Nephron (organoid): ENCODE results near the gene INTS7.

Source experiments
- H3K27ac Mint-ChIP-seq, 3 experiments: 2 replicates each; pipeline ENCODE4 v1.8.0; 2020; ENCODE audit warnings: mixed read lengths in 3 of 3, mild to moderate bottlenecking in 2 of 3, moderate library complexity in 1 of 3
- H3K27me3 Mint-ChIP-seq: 2 replicates; pipeline ENCODE4 v1.8.0; 2021; ENCODE audit warnings: low read depth, mild to moderate bottlenecking, moderate library complexity, mixed read lengths
- H3K36me3 Mint-ChIP-seq: 2 replicates; pipeline ENCODE4 v1.8.0; 2020; ENCODE audit warnings: low read depth, mixed read lengths
- H3K4me1 Mint-ChIP-seq: 2 replicates; pipeline ENCODE4 v1.8.0; 2020; ENCODE audit warnings: mixed read lengths
- H3K4me3 Mint-ChIP-seq, 3 experiments: 2 replicates each; pipeline ENCODE4 v1.8.0; 2020; ENCODE audit warnings: mild to moderate bottlenecking in 3 of 3, mixed read lengths in 3 of 3, moderate library complexity in 2 of 3
- H3K9me3 Mint-ChIP-seq: 2 replicates; pipeline ENCODE4 v1.8.0; 2020; ENCODE audit warnings: mixed read lengths
- CTCF ChIP-seq, 3 experiments: fragments of 200-600 bp; sonication (generic); IDR thresholded peaks; one replicate each; pipeline ENCODE4 v1.5.0; 2021; ENCODE audit warnings: antibody characterized with exemption in 3 of 3; ENCODE audit not compliant: unreplicated experiment in 3 of 3

INTS7 gene

GRCh38 chr1:212012034-212012740 is 23.2 kb downstream of the INTS7 start:
- TF ChIP-seq CTCF (IDR thresholded peaks at IDR 0.05; ENCODE audit: unreplicated experiment in 3 of 3), result peak; percentile 84 to 90 (median 88)
- no peaks in the 10 kb centered on the region for H3K4me1 Mint-ChIP-seq
- H3K4me3 Mint-ChIP-seq, result no peak overlapping the region
- H3K27me3 Mint-ChIP-seq, result no peaks in the 10 kb centered on the region
- no peaks in the 10 kb centered on the region for H3K9me3 Mint-ChIP-seq
- H3K27ac Mint-ChIP-seq, result no peak overlapping the region
- peaks cover 44% of the 10 kb centered on the region for H3K36me3 Mint-ChIP-seq

DNA sequence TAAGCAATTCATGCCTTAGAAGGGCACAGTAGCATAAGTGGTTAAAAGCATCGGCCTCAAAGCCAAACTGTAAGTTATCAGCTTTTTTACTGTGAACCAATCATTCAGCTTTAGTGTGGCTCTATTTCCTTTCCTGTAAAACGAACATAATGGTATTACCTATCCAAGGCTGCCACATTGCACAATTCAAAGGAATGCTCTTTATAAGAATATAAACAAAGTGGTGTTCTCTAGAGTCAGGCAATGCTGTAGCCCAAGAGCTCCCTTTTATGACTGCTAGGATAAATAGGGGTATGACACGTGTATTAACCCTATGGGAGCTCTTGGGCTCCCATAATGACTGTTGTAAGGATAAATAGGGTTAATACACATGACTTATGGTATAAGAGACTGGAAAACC is 25.4 kb downstream of the INTS7 start:
- no peak for TF ChIP-seq CTCF (IDR thresholded peaks at IDR 0.05; ENCODE audit: unreplicated experiment in 3 of 3)
- H3K27ac Mint-ChIP-seq, result no peak overlapping the region
- H3K9me3 Mint-ChIP-seq, result no peaks in the 10 kb centered on the region
- H3K36me3 Mint-ChIP-seq, result peaks cover 34% of the 10 kb centered on the region
- H3K4me3 Mint-ChIP-seq, result no peak overlapping the region
- H3K4me1 Mint-ChIP-seq, result no peaks in the 10 kb centered on the region
- H3K27me3 Mint-ChIP-seq, result no peaks in the 10 kb centered on the region

DNA sequence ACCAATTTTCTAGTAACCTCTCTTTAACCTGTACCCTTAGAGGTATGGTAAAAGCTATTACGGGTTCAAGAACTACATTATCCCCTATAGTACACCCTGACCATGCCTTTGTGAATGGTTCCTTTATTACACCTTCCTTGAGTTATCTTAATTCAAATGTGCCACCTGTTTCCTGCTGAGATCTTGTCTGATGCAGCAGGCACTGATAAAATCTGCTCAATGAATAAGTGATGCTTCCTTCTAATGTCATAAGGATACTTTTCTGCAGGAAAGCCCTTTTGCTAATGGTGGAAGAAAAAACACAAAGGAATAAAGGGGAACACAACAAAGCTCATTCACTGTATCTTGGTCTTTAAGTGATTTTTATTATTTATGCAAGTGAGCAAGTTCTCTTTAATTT is 25.8 kb downstream of the INTS7 start:
- H3K4me1 Mint-ChIP-seq, result no peaks in the 10 kb centered on the region
- no peak overlapping the region for H3K27ac Mint-ChIP-seq
- H3K4me3 Mint-ChIP-seq, result no peak overlapping the region
- H3K36me3 Mint-ChIP-seq, result peaks cover 33% of the 10 kb centered on the region
- TF ChIP-seq CTCF (IDR thresholded peaks at IDR 0.05; ENCODE audit: unreplicated experiment in 3 of 3), result no peak
- no peaks in the 10 kb centered on the region for H3K9me3 Mint-ChIP-seq
- H3K27me3 Mint-ChIP-seq, result no peaks in the 10 kb centered on the region

- H3K4me3 Mint-ChIP-seq, result no peak overlapping the region
- no peak for TF ChIP-seq CTCF (IDR thresholded peaks at IDR 0.05; ENCODE audit: unreplicated experiment in 3 of 3)
- peaks cover 33% of the 10 kb centered on the region for H3K36me3 Mint-ChIP-seq
- H3K27ac Mint-ChIP-seq, result no peak overlapping the region
- no peaks in the 10 kb centered on the region for H3K9me3 Mint-ChIP-seq
- H3K27me3 Mint-ChIP-seq, result no peaks in the 10 kb centered on the region
- no peaks in the 10 kb centered on the region for H3K4me1 Mint-ChIP-seq
Measured at GRCh38 chr1:212007886-212008285, 27.5 kb downstream of the INTS7 start.

DNA sequence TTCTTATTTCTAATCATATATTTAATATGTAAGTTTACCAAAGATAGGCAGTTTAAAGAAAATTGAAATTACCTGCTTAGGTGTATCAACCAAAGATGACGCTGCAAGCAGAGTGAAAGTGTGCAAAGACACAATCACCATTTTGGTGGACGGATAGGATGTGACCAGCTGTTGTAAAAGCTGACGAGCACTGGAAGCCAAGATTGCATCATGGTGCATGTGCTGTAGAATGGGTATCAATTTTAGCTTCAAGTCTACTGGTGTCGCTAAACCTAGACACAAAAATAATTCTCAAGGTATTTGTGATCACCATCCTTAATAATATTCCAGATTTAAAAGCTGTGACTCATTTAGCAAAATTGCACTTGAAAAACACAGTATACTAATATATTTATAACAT is 28.2 kb downstream of the INTS7 start:
- no peak overlapping the region for H3K27ac Mint-ChIP-seq
- peaks cover 39% of the 10 kb centered on the region for H3K36me3 Mint-ChIP-seq
- no peaks in the 10 kb centered on the region for H3K9me3 Mint-ChIP-seq
- H3K4me3 Mint-ChIP-seq, result no peak overlapping the region
- no peaks in the 10 kb centered on the region for H3K4me1 Mint-ChIP-seq
- H3K27me3 Mint-ChIP-seq, result no peaks in the 10 kb centered on the region
- no peak for TF ChIP-seq CTCF (IDR thresholded peaks at IDR 0.05; ENCODE audit: unreplicated experiment in 3 of 3)

DNA sequence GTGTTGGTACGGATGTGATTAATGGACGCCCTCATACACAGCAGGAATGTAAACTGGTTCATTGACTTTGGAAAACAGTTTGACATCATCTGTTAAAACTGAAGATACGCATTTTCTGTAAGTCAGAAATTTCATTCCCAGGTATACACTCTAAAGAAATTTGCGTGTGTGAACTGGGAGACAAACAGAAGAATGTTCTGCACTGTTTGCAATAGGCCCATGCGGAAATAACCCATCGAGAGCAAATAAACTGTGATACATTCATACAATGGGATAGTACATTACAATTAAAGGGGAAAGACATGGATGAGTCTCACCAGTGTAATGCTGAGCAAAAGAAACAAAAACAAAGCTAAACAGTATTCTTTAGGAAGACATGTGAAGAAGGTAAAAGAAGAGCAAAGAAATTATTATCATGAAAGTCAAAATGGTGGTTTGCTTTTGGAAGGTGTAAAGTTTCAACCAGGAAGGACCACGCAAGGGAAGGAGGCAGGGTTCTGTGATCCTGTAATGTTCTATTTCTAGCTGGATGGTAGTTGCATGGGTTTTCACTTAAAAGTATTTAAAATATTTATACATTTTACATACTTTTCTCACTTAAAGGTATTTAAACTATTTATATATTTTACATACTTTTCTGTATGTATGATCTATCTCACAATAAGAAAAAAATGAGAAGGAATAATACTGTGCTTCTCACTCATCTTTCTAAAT is 30.3 kb downstream of the INTS7 start:
- no peak for TF ChIP-seq CTCF (IDR thresholded peaks at IDR 0.05; ENCODE audit: unreplicated experiment in 3 of 3)
- Mint-ChIP-seq H3K4me1 (no peaks in the 10 kb centered on the region), H3K27ac (no peak overlapping the region), H3K36me3 (peaks cover 51% of the 10 kb centered on the region), H3K4me3 (no peak overlapping the region), H3K27me3 (no peaks in the 10 kb centered on the region), H3K9me3 (no peaks in the 10 kb centered on the region)
